Astrocyte (in vitro differentiated cells and primary cell): ENCODE results near the gene WDR33.

Experiments
- EZH2 ChIP-seq: IDR thresholded peaks from 2 replicates; pipeline ENCODE4 v1.6.1; 2012; ENCODE audit warnings: mild to moderate bottlenecking, low read length, inconsistent platforms; ENCODE audit not compliant: insufficient read depth
- TF ChIP-seq, protein P1 (sequence below): IDR thresholded peaks from 2 replicates; pipeline ENCODE4 v1.5.1; 2011; ENCODE audit warnings: low read depth, mild to moderate bottlenecking, inconsistent platforms, low read length, moderate library complexity; ENCODE audit not compliant: insufficient read depth

DNA sequence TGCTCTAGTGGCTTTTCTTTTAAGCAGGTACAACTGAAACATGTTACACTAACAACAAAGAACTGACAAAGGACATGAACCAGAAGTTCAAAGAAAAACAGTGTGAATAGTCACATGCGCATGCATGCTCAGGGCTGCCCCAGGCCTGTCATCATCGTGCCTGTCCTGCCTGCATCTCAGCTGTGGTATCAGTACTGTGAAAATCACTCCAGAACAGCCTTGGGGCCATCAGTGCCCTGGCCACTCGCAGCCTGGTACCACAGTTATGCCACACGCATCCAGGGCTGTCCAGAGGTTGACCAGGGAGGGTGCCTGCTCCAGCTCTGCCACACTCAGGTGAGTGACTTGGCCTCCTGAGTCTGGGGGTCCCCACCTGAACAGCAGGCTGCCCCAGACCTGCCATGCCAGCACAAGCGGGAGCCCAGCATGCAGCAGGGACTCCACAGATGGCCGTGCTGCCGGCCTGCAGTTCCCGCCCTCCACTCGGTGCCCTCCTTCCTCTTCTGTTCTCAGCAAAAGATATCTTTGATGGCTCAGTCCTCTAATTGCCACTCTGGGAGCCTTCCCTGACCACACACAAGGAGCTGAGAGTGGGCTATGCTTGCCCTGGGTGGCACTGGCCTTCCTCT, 147.9 kb downstream of the WDR33 start:
- TF ChIP-seq, protein P1, sequence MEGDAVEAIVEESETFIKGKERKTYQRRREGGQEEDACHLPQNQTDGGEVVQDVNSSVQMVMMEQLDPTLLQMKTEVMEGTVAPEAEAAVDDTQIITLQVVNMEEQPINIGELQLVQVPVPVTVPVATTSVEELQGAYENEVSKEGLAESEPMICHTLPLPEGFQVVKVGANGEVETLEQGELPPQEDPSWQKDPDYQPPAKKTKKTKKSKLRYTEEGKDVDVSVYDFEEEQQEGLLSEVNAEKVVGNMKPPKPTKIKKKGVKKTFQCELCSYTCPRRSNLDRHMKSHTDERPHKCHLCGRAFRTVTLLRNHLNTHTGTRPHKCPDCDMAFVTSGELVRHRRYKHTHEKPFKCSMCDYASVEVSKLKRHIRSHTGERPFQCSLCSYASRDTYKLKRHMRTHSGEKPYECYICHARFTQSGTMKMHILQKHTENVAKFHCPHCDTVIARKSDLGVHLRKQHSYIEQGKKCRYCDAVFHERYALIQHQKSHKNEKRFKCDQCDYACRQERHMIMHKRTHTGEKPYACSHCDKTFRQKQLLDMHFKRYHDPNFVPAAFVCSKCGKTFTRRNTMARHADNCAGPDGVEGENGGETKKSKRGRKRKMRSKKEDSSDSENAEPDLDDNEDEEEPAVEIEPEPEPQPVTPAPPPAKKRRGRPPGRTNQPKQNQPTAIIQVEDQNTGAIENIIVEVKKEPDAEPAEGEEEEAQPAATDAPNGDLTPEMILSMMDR: no peak
- no peak for TF ChIP-seq EZH2
